Lung (tissue), 12 donors: ENCODE results near the gene EFNA5. TPM values are rescaled to one million over a fixed set of nuclear protein-coding genes. Genes with fewer than 3 reads are reported as not detected.

Experiments used
- ATAC-seq: fragments of 200-7000 bp; cut with Tn5 transposase; one replicate; pipeline ENCODE4 v1.9.1; 2020; ENCODE audit warnings: moderate number of reproducible peaks; ENCODE audit not compliant: insufficient read depth, low FRiP score
- DNase-seq, 3 donors: peaks; one replicate each; pipeline ENCODE4 v3.0.0-alpha.2; 2013 to 2017
- H3K27ac ChIP-seq, 2 donors: one replicate each; pipeline ENCODE4 v1.5.1; 2013; ENCODE audit warnings: mild to moderate bottlenecking in 2 of 2, moderate library complexity in 2 of 2, control low read depth in 1 of 2, inconsistent platforms in 1 of 2, low read depth in 1 of 2, low read length in 1 of 2
- H3K27me3 ChIP-seq, 3 donors: one replicate each; pipeline ENCODE4 v1.5.1; 2013; ENCODE audit warnings: low read length in 2 of 3; ENCODE audit not compliant: control insufficient read depth in 3 of 3, insufficient read depth in 3 of 3
- H3K36me3 ChIP-seq, 4 donors: one replicate each; pipeline ENCODE4 v1.5.1; 2013; ENCODE audit warnings: low read length in 4 of 4, mild to moderate bottlenecking in 1 of 4, moderate library complexity in 1 of 4; ENCODE audit not compliant: control insufficient read depth in 4 of 4, insufficient read depth in 4 of 4
- H3K4me1 ChIP-seq, 5 donors: one replicate each; pipeline ENCODE4 v1.5.1; 2013; ENCODE audit warnings: low read length in 5 of 5, mild to moderate bottlenecking in 2 of 5, moderate library complexity in 1 of 5; ENCODE audit not compliant: control insufficient read depth in 5 of 5, insufficient read depth in 5 of 5
- H3K4me3 ChIP-seq: one replicate; pipeline ENCODE4 v1.5.1; 2013; ENCODE audit warnings: mild to moderate bottlenecking, control low read depth, moderate library complexity
- H3K9ac ChIP-seq, 2 donors: one replicate each; pipeline ENCODE4 v1.5.1; 2013; ENCODE audit warnings: low read length in 2 of 2, control low read depth in 1 of 2; ENCODE audit not compliant: insufficient read depth in 1 of 2
- H3K9me3 ChIP-seq, 4 donors: one replicate each; pipeline ENCODE4 v1.5.1; 2013; ENCODE audit warnings: low read length in 3 of 4, mild to moderate bottlenecking in 1 of 4, moderate library complexity in 1 of 4; ENCODE audit not compliant: control insufficient read depth in 4 of 4, insufficient read depth in 3 of 4
- CTCF ChIP-seq: IDR thresholded peaks from 2 replicates; pipeline ENCODE4 v1.5.1; 2012; ENCODE audit warnings: mild to moderate bottlenecking; ENCODE audit errors: control extremely low read depth, extremely low read depth
- WGBS, 2 donors: extraction: QIAGEN DNeasy Blood & Tissue Kit; methylation state at CpG; one replicate each; pipeline ENCODE4 v1.1.7; 2013; 5-methylcytosine and 5-hydroxymethylcytosine counted together
- polyA plus RNA-seq, 2 donors: library from polyadenylated mRNA; stranded (reverse); fragments of 200-250 nt; gene quantifications; one replicate each; pipeline ENCODE4 v1.2.1, GENCODE V29; 2013
- total RNA-seq, 2 donors: library from RNA; depleted of rRNA in 1 of 2; stranded (reverse); fragments of >200 nt in 1 of 2; gene quantifications; one replicate each; pipeline ENCODE4 v1.2.1, GENCODE V29; 2014 to 2021
- donor health status: control.
- donor health status: control.
- donor health status: Bipolar disorder and iron deficiency.
- donor health status: healthy.
- donor health status: DM: yes; HTN: yes; CAD: no.

Gene EFNA5
- total and polyA plus RNA-seq, 4 donors, result 2.1 to 18.4 (median 7.8) TPM

GRCh38 chr5:107566986-107567385 is 103.8 kb downstream of the EFNA5 start:
- Histone ChIP-seq H3K4me3 (no peak overlapping the region), H3K27ac (no peak overlapping the region), H3K4me1 (peaks cover 2 to 54% (median 22%) of the 10 kb centered on the region in 5 donors), H3K9me3 (no peaks in the 10 kb centered on the region), H3K36me3 (no peaks in the 10 kb centered on the region), H3K9ac (no peak overlapping the region), H3K27me3 (no peaks in the 10 kb centered on the region)
- no peak for ATAC-seq
- DNase-seq, result peak in 1 of 3 donors; percentile 30
- no peak for TF ChIP-seq CTCF
- 74 to 79% methylated on average over 2 of the region's 2 CpGs for WGBS, 2 donors

GRCh38 chr5:107565791-107566767 is 104.7 kb downstream of the EFNA5 start:
- ATAC-seq, result no peak
- H3K27me3 ChIP-seq, result no peaks in the 10 kb centered on the region
- WGBS, 2 donors, result 64 to 73% methylated on average over 10 of the region's 10 CpGs
- peak overlapping the region in 1 of 2 donors; percentile 29 for H3K27ac ChIP-seq
- DNase-seq, result peak in 1 of 3 donors; percentile 57
- no peak overlapping the region for H3K4me3 ChIP-seq
- TF ChIP-seq CTCF, result no peak
- peak overlapping the region in 1 of 2 donors; percentile 2 for H3K9ac ChIP-seq
- no peaks in the 10 kb centered on the region for H3K9me3 ChIP-seq
- H3K36me3 ChIP-seq, result no peaks in the 10 kb centered on the region
- H3K4me1 ChIP-seq, result peaks cover 1 to 46% (median 21%) of the 10 kb centered on the region in 5 donors

- no peak for TF ChIP-seq CTCF
- H3K9me3 ChIP-seq, result no peaks in the 10 kb centered on the region
- H3K27ac ChIP-seq, result peak overlapping the region in 1 of 2 donors; percentile 9
- DNase-seq, result no peak
- H3K27me3 ChIP-seq, result no peaks in the 10 kb centered on the region
- no peak overlapping the region for H3K4me3 ChIP-seq
- H3K36me3 ChIP-seq, result no peaks in the 10 kb centered on the region
- H3K4me1 ChIP-seq, result peaks cover 0 to 42% (median 15%) of the 10 kb centered on the region in 5 donors
- WGBS, 2 donors, result 83% methylated on average over 4 of the region's 4 CpGs
- no peak overlapping the region for H3K9ac ChIP-seq
- ATAC-seq, result no peak
These were observed 105.8 kb downstream of the EFNA5 start for GRCh38 chr5:107564931-107565372.
